ENCODE data around the gene ATAD5.
"Not testable (repeated sequence)": the region's sequence is repeated elsewhere in the genome, so short reads cannot be mapped to it uniquely, and the experiment has no call there.

Gene ATAD5

DNA sequence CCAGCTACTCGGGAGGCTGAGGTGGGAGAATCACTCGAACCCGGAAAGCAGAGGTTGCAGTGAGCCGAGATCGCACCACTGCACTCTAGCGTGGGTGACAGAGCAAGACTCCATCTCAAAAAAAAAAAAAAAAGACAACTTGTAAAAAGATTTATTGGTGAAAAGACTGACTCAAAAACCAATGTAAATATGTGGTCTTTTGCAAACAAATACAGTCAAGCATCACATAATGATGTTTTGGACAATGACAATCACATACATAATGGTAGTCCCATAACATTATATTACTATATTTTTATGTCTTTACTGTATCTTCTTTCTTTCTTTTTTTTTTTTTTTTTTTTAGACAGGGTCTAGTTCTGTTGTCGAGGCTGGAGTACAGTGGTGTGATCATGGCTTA is 15.6 kb upstream of the ATAD5 start:
- no peaks in the 10 kb centered on the region for H3K27me3 ChIP-seq
- peaks cover 94 to 100% of the 10 kb centered on the region in 2 experiments for H3K4me1 ChIP-seq (ENCODE audit: control insufficient read depth in 1 of 2, insufficient read depth in 1 of 2, low read depth in 1 of 2, low read length in 1 of 2)
- H3K36me3 ChIP-seq, result peaks cover 12% of the 10 kb centered on the region
- peak overlapping the region; percentile 95 for H3K27ac ChIP-seq
- H3K9me3 ChIP-seq, result no peaks in the 10 kb centered on the region
- TF ChIP-seq CTCF (IDR thresholded peaks at IDR 0.05), result no peak
- H3K4me3 ChIP-seq (ENCODE audit: low read depth in 1 of 2, low read length in 1 of 2), result peak overlapping the region in 1 of 2 experiments; percentile 57

GRCh38 chr17:30819971-30820705 is 11.6 kb upstream of the ATAD5 start:
- H3K4me1 ChIP-seq (ENCODE audit: control insufficient read depth in 1 of 2, insufficient read depth in 1 of 2, low read depth in 1 of 2, low read length in 1 of 2), result peaks cover 87 to 94% of the 10 kb centered on the region in 2 experiments

GRCh38 chr17:30821871-30822723 is 9.7 kb upstream of the ATAD5 start:
- no peak for TF ChIP-seq CTCF (IDR thresholded peaks at IDR 0.05)
- peaks cover 87 to 90% of the 10 kb centered on the region in 2 experiments for H3K4me1 ChIP-seq (ENCODE audit: control insufficient read depth in 1 of 2, insufficient read depth in 1 of 2, low read depth in 1 of 2, low read length in 1 of 2)
- peaks cover under 1% of the 10 kb centered on the region for H3K36me3 ChIP-seq
- no peaks in the 10 kb centered on the region for H3K27me3 ChIP-seq
- peak overlapping the region; percentile 95 for H3K27ac ChIP-seq
- H3K9me3 ChIP-seq, result no peaks in the 10 kb centered on the region
- peak overlapping the region; percentile 95 to 99 for H3K4me3 ChIP-seq (ENCODE audit: low read depth in 1 of 2, low read length in 1 of 2)

More at GRCh38 chr17:30819971-30820705, 11.6 kb upstream of the ATAD5 start:
- no peak for TF ChIP-seq CTCF (IDR thresholded peaks at IDR 0.05)
- peak overlapping the region; percentile 95 for H3K27ac ChIP-seq
- H3K9me3 ChIP-seq, result no peaks in the 10 kb centered on the region
- peak overlapping the region; percentile 50 to 95 for H3K4me3 ChIP-seq (ENCODE audit: low read depth in 1 of 2, low read length in 1 of 2)
- H3K36me3 ChIP-seq, result peaks cover 7% of the 10 kb centered on the region
- no peaks in the 10 kb centered on the region for H3K27me3 ChIP-seq

DNA sequence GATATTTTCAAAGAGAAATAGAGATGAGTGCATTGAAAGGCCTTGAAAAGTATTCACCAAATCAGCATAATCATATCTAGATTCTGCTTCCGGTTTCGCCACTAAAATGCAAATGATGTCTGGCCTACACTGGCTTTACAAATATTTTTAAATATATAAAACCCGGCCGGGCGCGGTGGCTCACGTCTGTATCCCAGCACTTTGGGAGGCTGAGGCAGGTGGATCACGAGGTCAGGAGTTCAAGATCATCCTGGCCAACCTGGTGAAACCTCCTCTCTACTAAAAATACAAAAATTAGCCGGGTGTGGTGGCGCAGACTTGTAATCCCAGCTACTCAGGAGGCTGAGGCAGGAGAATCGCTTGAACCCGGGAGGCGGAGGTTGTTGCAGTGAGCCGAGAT is 8.8 kb upstream of the ATAD5 start:
- Histone ChIP-seq H3K4me1 (ENCODE audit: control insufficient read depth in 1 of 2, insufficient read depth in 1 of 2, low read depth in 1 of 2, low read length in 1 of 2) (peaks cover 78 to 82% of the 10 kb centered on the region in 2 experiments), H3K4me3 (ENCODE audit: low read depth in 1 of 2, low read length in 1 of 2) (peak overlapping the region; percentile 95 to 99), H3K27ac (peak overlapping the region; percentile 95)
- H3K9me3 ChIP-seq, H3K36me3 ChIP-seq, H3K27me3 ChIP-seq: not testable (repeated sequence)

DNA sequence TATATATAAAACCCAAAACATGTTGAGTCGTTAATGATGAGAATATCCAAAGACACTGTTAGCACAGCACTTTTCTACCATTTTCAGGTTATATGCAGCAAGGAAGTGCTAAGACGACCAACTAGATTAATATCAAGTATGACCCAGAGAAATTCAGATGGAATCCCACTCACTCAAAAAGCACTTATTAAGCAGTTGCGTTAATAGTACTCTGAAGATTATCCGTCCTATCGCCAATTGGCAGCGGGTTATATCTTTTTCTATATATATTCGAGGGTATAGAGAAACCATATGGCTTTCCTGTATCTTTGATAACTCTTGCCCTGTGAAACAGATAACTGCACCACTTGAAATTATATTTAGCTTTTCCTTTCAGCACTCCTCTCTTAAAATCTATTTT is 8.3 kb upstream of the ATAD5 start:
- peak overlapping the region; percentile 95 to 99 for H3K4me3 ChIP-seq (ENCODE audit: low read depth in 1 of 2, low read length in 1 of 2)
- H3K4me1 ChIP-seq (ENCODE audit: control insufficient read depth in 1 of 2, insufficient read depth in 1 of 2, low read depth in 1 of 2, low read length in 1 of 2), result peaks cover 73 to 77% of the 10 kb centered on the region in 2 experiments
- TF ChIP-seq CTCF (IDR thresholded peaks at IDR 0.05), result no peak
- peak overlapping the region; percentile 95 for H3K27ac ChIP-seq
- no peaks in the 10 kb centered on the region for H3K27me3 ChIP-seq
- H3K9me3 ChIP-seq, result no peaks in the 10 kb centered on the region
- no peaks in the 10 kb centered on the region for H3K36me3 ChIP-seq

DNA sequence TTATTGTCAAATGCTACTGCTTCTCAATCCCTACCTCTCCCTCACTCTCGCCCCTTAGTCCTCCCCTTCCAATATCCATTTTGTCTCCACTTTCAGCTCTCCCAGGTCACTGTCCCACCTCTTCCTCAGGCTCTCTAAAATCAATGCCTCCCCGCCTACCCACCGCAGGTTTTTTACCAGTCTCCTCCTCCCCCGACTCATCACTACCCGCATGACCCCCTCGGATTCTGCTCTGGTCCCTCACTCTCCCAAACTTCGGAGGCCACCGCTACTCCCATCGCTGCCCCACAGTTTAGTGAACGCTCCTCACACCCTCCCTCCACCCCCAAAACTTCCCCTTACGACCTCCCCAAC is 7.8 kb upstream of the ATAD5 start:
- no peaks in the 10 kb centered on the region for H3K9me3 ChIP-seq
- peak overlapping the region; percentile 95 for H3K27ac ChIP-seq
- H3K27me3 ChIP-seq, result no peaks in the 10 kb centered on the region
- peak overlapping the region; percentile 95 to 99 for H3K4me3 ChIP-seq (ENCODE audit: low read depth in 1 of 2, low read length in 1 of 2)
- TF ChIP-seq CTCF (IDR thresholded peaks at IDR 0.05), result no peak
- peaks cover 68 to 71% of the 10 kb centered on the region in 2 experiments for H3K4me1 ChIP-seq (ENCODE audit: control insufficient read depth in 1 of 2, insufficient read depth in 1 of 2, low read depth in 1 of 2, low read length in 1 of 2)
- no peaks in the 10 kb centered on the region for H3K36me3 ChIP-seq

Data from neutrophil (primary cell).